ENCODE results near the gene STAB2. TPM values are rescaled to one million over a fixed set of nuclear protein-coding genes. Genes with fewer than 3 reads are reported as not detected.
A peak's percentile ranks its signal among the peaks of the same experiment; 100 is the strongest.

STAB2 gene
- polyA plus RNA-seq, 1 of the 3 experiments (the other 2 are of a cell fraction): not detected

- TF ChIP-seq ZBTB33 (IDR thresholded peaks at IDR 0.05; ENCODE audit: borderline replicate concordance, low read depth): peak; percentile 61; the same call in 1 of the 2 replicates
These were observed 26.4 kb upstream of the STAB2 start (continued) for GRCh38 chr12:103560604-103561101.

DNA sequence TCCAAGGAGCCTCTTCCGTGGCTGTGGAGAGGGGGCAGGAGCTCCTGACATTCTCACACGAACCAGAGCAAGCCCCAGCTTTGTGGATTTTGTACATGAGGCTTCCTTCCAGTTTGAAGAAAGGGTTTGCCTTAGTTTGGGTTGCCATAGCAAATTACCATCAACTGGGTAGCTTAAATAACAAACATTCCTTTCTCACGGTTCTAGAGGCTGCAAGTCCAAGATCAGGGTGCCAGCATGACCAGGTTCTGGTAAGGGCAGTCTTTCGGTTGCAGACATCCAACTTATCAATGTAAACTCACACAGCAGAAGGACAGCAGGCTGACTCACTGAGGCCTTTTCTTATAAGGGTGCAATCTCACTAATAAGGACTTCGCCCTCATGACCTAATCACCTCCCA is 25.9 kb upstream of the STAB2 start:
- Histone ChIP-seq H3K4me3 (ENCODE audit: low read depth in 2 of 2, low read length in 1 of 2) (no peak overlapping the region), H3K27me3 (ENCODE audit: insufficient read depth) (no peaks in the 10 kb centered on the region), H3K9me2 (no peaks in the 10 kb centered on the region), H3K27ac (ENCODE audit: low read depth in 2 of 2, low read length in 1 of 2) (peak overlapping the region in 1 of 2 experiments; percentile 86; a peak in 2 of 4 replicates), H3K4me2 (peak overlapping the region; percentile 42; the same call in 1 of the 2 replicates), H3K36me3 (replicated peaks in 1 of 2; ENCODE audit: control insufficient read depth in 1 of 2, insufficient read depth in 2 of 2, low read length in 1 of 2) (no peaks in the 10 kb centered on the region), H3K4me1 (ENCODE audit: control insufficient read depth in 1 of 2, insufficient read depth in 2 of 2, low read depth in 1 of 2, low read length in 1 of 2) (peaks cover 0 to 5% of the 10 kb centered on the region in 2 experiments; a peak in 2 of 4 replicates), H3K9ac (peak overlapping the region; percentile 22; the same call in 1 of the 2 replicates), H3F3A (replicated peaks; ENCODE audit: insufficient read depth) (peaks cover 5% of the 10 kb centered on the region), H3K9me3 (peaks cover 7% of the 10 kb centered on the region; the same call in 1 of the 2 replicates), H2AFZ (ENCODE audit: low read depth) (peak overlapping the region; percentile 54; the same call in 1 of the 2 replicates), H4K20me1 (ENCODE audit: insufficient read depth) (no peaks in the 10 kb centered on the region), H3K79me2 (ENCODE audit: insufficient read depth) (no peaks in the 10 kb centered on the region)
- 46% methylated on average over 5 of the region's 5 CpGs for WGBS (ENCODE audit: low lambda C conversion rate)
- TF ChIP-seq, protein P1, sequence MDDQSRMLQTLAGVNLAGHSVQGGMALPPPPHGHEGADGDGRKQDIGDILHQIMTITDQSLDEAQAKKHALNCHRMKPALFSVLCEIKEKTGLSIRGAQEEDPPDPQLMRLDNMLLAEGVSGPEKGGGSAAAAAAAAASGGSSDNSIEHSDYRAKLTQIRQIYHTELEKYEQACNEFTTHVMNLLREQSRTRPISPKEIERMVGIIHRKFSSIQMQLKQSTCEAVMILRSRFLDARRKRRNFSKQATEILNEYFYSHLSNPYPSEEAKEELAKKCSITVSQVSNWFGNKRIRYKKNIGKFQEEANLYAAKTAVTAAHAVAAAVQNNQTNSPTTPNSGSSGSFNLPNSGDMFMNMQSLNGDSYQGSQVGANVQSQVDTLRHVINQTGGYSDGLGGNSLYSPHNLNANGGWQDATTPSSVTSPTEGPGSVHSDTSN (IDR thresholded peaks at IDR 0.05): no peak
- TF ChIP-seq GATA2 (CRISPR knock-in tag; IDR thresholded peaks at IDR 0.05) (no peak), FOXJ3 (CRISPR knock-in tag; IDR thresholded peaks at IDR 0.05) (no peak), EZH2phosphoT487 (IDR thresholded peaks at IDR 0.05; ENCODE audit: borderline replicate concordance, low read depth) (no peak), YY1 (IDR thresholded peaks at IDR 0.05; ENCODE audit: low read depth) (no peak), TAF1 (IDR thresholded peaks at IDR 0.05; ENCODE audit: borderline replicate concordance, low read depth, low read length) (no peak), NRF1 (IDR thresholded peaks at IDR 0.05; ENCODE audit: low read depth, low read length) (no peak), RAD21 (IDR thresholded peaks at IDR 0.05; ENCODE audit: low read length) (no peak), GABPA (IDR thresholded peaks at IDR 0.05; ENCODE audit: low read depth) (no peak), ELF1 (IDR thresholded peaks at IDR 0.05) (no peak), EP300 (IDR thresholded peaks at IDR 0.05; ENCODE audit: borderline replicate concordance in 1 of 2, low read depth in 1 of 2, low read length in 1 of 2) (no peak), FOSL2 (IDR thresholded peaks at IDR 0.05; ENCODE audit: borderline replicate concordance, low read depth) (no peak), TEAD4 (IDR thresholded peaks at IDR 0.05; ENCODE audit: borderline replicate concordance, insufficient read depth) (no peak), REST (IDR thresholded peaks at IDR 0.05; ENCODE audit: low read depth, low read length) (no peak), RFX5 (IDR thresholded peaks at IDR 0.05; ENCODE audit: low read length) (no peak), NFIC (IDR thresholded peaks at IDR 0.05; ENCODE audit: borderline replicate concordance) (no peak)
- TF ChIP-seq, protein P2, sequence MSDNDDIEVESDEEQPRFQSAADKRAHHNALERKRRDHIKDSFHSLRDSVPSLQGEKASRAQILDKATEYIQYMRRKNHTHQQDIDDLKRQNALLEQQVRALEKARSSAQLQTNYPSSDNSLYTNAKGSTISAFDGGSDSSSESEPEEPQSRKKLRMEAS (IDR thresholded peaks at IDR 0.05; ENCODE audit: low read depth): no peak
- CTCF ChIA-PET: interaction anchor here (0.7 to 1.2 kb wide), 2 partner anchors 11 to 678 kb away, joined by 3 read pairs; no protein-coding TSS in a partner anchor
- POLR2A ChIA-PET: no interaction called here
- no peak for DNase-seq

All from SK-N-SH (cell line).